HEK293 (cell line): ENCODE measurements around the gene FGFR3.

Source experiments
- SP2 ChIP-seq: fragments of 450-650 bp; formaldehyde crosslinking; IDR thresholded peaks from 2 replicates; pipeline ENCODE4 v1.5.1; 2016; ENCODE audit warnings: missing biosample characterization, missing genetic modification characterization
- ZNF133 ChIP-seq: fragments of 450-650 bp; formaldehyde crosslinking; IDR thresholded peaks from 2 replicates; pipeline ENCODE4 v1.5.1; 2016; ENCODE audit warnings: missing biosample characterization, missing genetic modification characterization
- ZNF292 ChIP-seq: fragments of 450-650 bp; formaldehyde crosslinking; IDR thresholded peaks from 2 replicates; pipeline ENCODE4 v1.5.1; 2016; ENCODE audit warnings: low read depth, missing biosample characterization, missing genetic modification characterization, borderline replicate concordance

- TF ChIP-seq ZNF133 (tag by site-specific recombination) (no peak), SP2 (tag by site-specific recombination) (no peak), ZNF292 (tag by site-specific recombination) (no peak)
Measured at GRCh38 chr4:1812720-1813119, 19.6 kb downstream of the FGFR3 start.
